ENCODE measurements around the gene UBE2K. TPM values are rescaled to one million over a fixed set of nuclear protein-coding genes. Genes with fewer than 3 reads are reported as not detected.
"Not testable (repeated sequence)": the region's sequence is repeated elsewhere in the genome, so short reads cannot be mapped to it uniquely, and the experiment has no call there.

UBE2K gene
- total and polyA plus RNA-seq, 4 experiments from 2014 or later: 45.0 to 79.5 (median 52.6) TPM

GRCh38 chr4:39656638-39657037 lies 41.3 kb upstream of the UBE2K start:
- H3K36me3 ChIP-seq (ENCODE audit: insufficient read depth, low read length); H3K27me3 ChIP-seq (ENCODE audit: insufficient read depth, low read length); H3K27ac Mint-ChIP-seq; DNase-seq; H3K36me3 Mint-ChIP-seq; H3K4me1 Mint-ChIP-seq; intact Hi-C loops (cut with micrococcal nuclease); H3K9me3 Mint-ChIP-seq; H3K4me1 ChIP-seq (ENCODE audit: insufficient read depth, low read length); H3K9me3 ChIP-seq (ENCODE audit: control insufficient read depth in 1 of 2, low read length in 2 of 2); H3K27ac ChIP-seq (ENCODE audit: low read depth, low read length); H3K27me3 Mint-ChIP-seq; H3K4me3 Mint-ChIP-seq; H3K4me3 ChIP-seq (ENCODE audit: low read length in 2 of 2): not testable (repeated sequence)
- POLR2A ChIA-PET (ENCODE audit: partially characterized antibody): interaction anchor here (0.7 kb wide), 1 partner anchor 190 kb away, joined by 3 read pairs; no protein-coding TSS in a partner anchor
- CTCF ChIA-PET (ENCODE audit: partially characterized antibody): interaction anchor here (0.7 to 1.2 kb wide), 2 partner anchors 17 to 179 kb away, joined by 3 read pairs; no protein-coding TSS in a partner anchor

- POLR2A ChIA-PET (ENCODE audit: partially characterized antibody): no interaction called here
- no peaks in the 10 kb centered on the region for H3K36me3 ChIP-seq (ENCODE audit: insufficient read depth, low read length)
- H3K4me1 ChIP-seq (ENCODE audit: insufficient read depth, low read length): no peaks in the 10 kb centered on the region
- no peak overlapping the region for H3K4me3 ChIP-seq (ENCODE audit: low read length in 2 of 2)
- H3K4me1 Mint-ChIP-seq: no peaks in the 10 kb centered on the region
- H3K27me3 Mint-ChIP-seq: no peaks in the 10 kb centered on the region
- no peak for DNase-seq
- H3K27ac ChIP-seq (ENCODE audit: low read depth, low read length): no peak overlapping the region
- no peak overlapping the region for H3K27ac Mint-ChIP-seq
- no peaks in the 10 kb centered on the region for H3K36me3 Mint-ChIP-seq
- H3K27me3 ChIP-seq (ENCODE audit: insufficient read depth, low read length): no peaks in the 10 kb centered on the region
- no peaks in the 10 kb centered on the region for H3K9me3 ChIP-seq (ENCODE audit: control insufficient read depth in 1 of 2, low read length in 2 of 2)
- intact Hi-C loops (cut with micrococcal nuclease): no loop called here
- CTCF ChIA-PET (ENCODE audit: partially characterized antibody): no interaction called here
- H3K4me3 Mint-ChIP-seq: no peak overlapping the region
- no peaks in the 10 kb centered on the region for H3K9me3 Mint-ChIP-seq
Observed at GRCh38 chr4:39657465-39657864, 40.5 kb upstream of the UBE2K start.

GRCh38 chr4:39658756-39659155 lies 39.2 kb upstream of the UBE2K start:
- no peak overlapping the region for H3K27ac ChIP-seq (ENCODE audit: low read depth, low read length)
- ChIA-PET POLR2A (ENCODE audit: partially characterized antibody) (no interaction called here), CTCF (ENCODE audit: partially characterized antibody) (interaction anchor here (2.3 kb wide), 1 partner anchor 190 kb away, joined by 16 read pairs; no protein-coding TSS in a partner anchor)
- Mint-ChIP-seq H3K27ac (no peak overlapping the region), H3K4me3 (no peak overlapping the region), H3K27me3 (no peaks in the 10 kb centered on the region), H3K36me3 (no peaks in the 10 kb centered on the region), H3K4me1 (no peaks in the 10 kb centered on the region), H3K9me3 (no peaks in the 10 kb centered on the region)
- H3K9me3 ChIP-seq (ENCODE audit: control insufficient read depth in 1 of 2, low read length in 2 of 2): no peaks in the 10 kb centered on the region
- H3K4me1 ChIP-seq (ENCODE audit: insufficient read depth, low read length): no peaks in the 10 kb centered on the region
- no peak overlapping the region for H3K4me3 ChIP-seq (ENCODE audit: low read length in 2 of 2)
- H3K27me3 ChIP-seq (ENCODE audit: insufficient read depth, low read length): no peaks in the 10 kb centered on the region
- no peak for DNase-seq
- H3K36me3 ChIP-seq (ENCODE audit: insufficient read depth, low read length): no peaks in the 10 kb centered on the region
- intact Hi-C loops (cut with micrococcal nuclease): no loop called here

DNA sequence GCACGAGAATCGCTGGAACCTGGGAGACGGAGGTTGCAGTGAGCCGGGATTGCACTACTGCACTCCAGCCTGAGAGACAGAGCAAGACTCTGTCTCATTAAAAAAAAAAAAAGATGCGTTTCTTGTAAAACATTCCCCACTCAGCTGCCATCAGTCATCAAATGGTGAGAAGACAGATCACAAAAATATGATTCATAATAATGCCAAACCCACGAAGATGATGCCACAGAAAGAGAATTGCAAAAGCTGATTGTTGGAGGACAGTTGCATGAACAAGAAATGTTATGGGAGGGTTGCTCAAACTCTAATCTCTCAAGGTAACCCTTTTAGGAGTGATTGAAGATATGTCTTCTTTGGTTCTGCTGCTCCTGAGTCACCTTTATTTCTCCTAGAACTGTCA lies 37.9 kb upstream of the UBE2K start:
- Histone ChIP-seq H3K27ac (ENCODE audit: low read depth, low read length) (no peak overlapping the region), H3K36me3 (ENCODE audit: insufficient read depth, low read length) (no peaks in the 10 kb centered on the region), H3K9me3 (ENCODE audit: control insufficient read depth in 1 of 2, low read length in 2 of 2) (no peaks in the 10 kb centered on the region), H3K4me3 (ENCODE audit: low read length in 2 of 2) (no peak overlapping the region), H3K27me3 (ENCODE audit: insufficient read depth, low read length) (no peaks in the 10 kb centered on the region), H3K4me1 (ENCODE audit: insufficient read depth, low read length) (no peaks in the 10 kb centered on the region)
- CTCF ChIA-PET (ENCODE audit: partially characterized antibody): interaction anchor here (2.3 kb wide), 1 partner anchor 191 kb away, joined by 16 read pairs; no protein-coding TSS in a partner anchor
- no peak for DNase-seq
- H3K4me1 Mint-ChIP-seq: no peaks in the 10 kb centered on the region
- H3K27me3 Mint-ChIP-seq: no peaks in the 10 kb centered on the region
- no peaks in the 10 kb centered on the region for H3K9me3 Mint-ChIP-seq
- H3K36me3 Mint-ChIP-seq: no peaks in the 10 kb centered on the region
- H3K4me3 Mint-ChIP-seq: no peak overlapping the region
- no peak overlapping the region for H3K27ac Mint-ChIP-seq
- intact Hi-C loops (cut with micrococcal nuclease): no loop called here
- POLR2A ChIA-PET (ENCODE audit: partially characterized antibody): interaction anchor here (1.4 kb wide), 1 partner anchor 133 kb away, joined by 3 read pairs; the partner anchor contains the start of gene UGDH

DNA sequence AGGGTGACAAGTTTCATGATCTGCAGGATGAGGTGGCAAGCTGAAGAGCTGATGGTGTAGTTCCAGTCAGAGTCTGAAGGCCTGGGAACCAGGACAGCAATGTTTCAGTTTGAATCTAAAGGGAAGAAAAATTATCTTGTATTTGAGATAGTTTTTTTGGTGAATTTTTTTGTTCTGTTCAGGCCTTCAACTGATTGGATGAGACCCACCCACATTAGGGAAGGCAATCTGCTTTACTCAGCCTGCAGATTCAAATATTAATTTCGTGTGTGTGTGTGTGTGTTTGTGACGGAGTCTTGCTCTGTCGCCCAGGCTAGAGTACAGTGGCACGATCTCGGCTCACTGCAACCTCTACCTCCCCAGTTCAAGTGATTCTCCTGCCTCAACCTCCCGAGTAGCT lies 37.2 kb upstream of the UBE2K start:
- H3K27ac ChIP-seq (ENCODE audit: low read depth, low read length): no peak overlapping the region
- Mint-ChIP-seq H3K27me3 (no peaks in the 10 kb centered on the region), H3K9me3 (no peaks in the 10 kb centered on the region), H3K36me3 (no peaks in the 10 kb centered on the region), H3K4me1 (no peaks in the 10 kb centered on the region), H3K27ac (no peak overlapping the region), H3K4me3 (no peak overlapping the region)
- CTCF ChIA-PET (ENCODE audit: partially characterized antibody): interaction anchor here (2.3 kb wide), 1 partner anchor 192 kb away, joined by 16 read pairs; no protein-coding TSS in a partner anchor
- intact Hi-C loops (cut with micrococcal nuclease): no loop called here
- DNase-seq: no peak
- H3K27me3 ChIP-seq (ENCODE audit: insufficient read depth, low read length): no peaks in the 10 kb centered on the region
- H3K9me3 ChIP-seq (ENCODE audit: control insufficient read depth in 1 of 2, low read length in 2 of 2): no peaks in the 10 kb centered on the region
- no peaks in the 10 kb centered on the region for H3K4me1 ChIP-seq (ENCODE audit: insufficient read depth, low read length)
- POLR2A ChIA-PET (ENCODE audit: partially characterized antibody): no interaction called here
- no peaks in the 10 kb centered on the region for H3K36me3 ChIP-seq (ENCODE audit: insufficient read depth, low read length)
- H3K4me3 ChIP-seq (ENCODE audit: low read length in 2 of 2): no peak overlapping the region

DNA sequence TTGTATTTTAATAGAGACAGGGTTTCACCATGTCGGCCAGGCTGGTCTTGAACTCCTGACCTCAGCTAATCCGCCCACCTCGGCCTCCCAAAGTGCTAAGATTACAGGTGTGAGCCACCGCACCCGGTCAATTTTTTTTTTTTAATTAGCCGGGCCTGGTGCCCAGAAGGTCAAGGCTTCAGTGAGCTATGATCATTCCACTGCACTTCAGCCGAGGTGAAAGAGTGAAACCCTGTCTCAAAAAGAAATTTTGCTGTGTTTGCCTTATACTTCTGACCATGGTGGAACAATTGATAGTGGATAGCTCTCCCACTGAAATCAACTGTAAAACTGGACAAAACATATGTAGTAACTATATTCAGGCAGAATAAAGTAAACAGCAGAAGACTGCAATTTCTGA lies 35.3 kb upstream of the UBE2K start:
- Histone ChIP-seq H3K4me3 (ENCODE audit: low read length in 2 of 2) (no peak overlapping the region), H3K36me3 (ENCODE audit: insufficient read depth, low read length) (no peaks in the 10 kb centered on the region), H3K27ac (ENCODE audit: low read depth, low read length) (no peak overlapping the region), H3K27me3 (ENCODE audit: insufficient read depth, low read length) (no peaks in the 10 kb centered on the region), H3K9me3 (ENCODE audit: control insufficient read depth in 1 of 2, low read length in 2 of 2) (no peaks in the 10 kb centered on the region), H3K4me1 (ENCODE audit: insufficient read depth, low read length) (no peaks in the 10 kb centered on the region)
- ChIA-PET CTCF (ENCODE audit: partially characterized antibody) (interaction anchor here (0.7 kb wide), 2 partner anchors 9 to 37 kb away, joined by 3 read pairs; no protein-coding TSS in a partner anchor), POLR2A (ENCODE audit: partially characterized antibody) (interaction anchor here (0.6 kb wide), 2 partner anchors 172 to 323 kb away, joined by 3 read pairs; no protein-coding TSS in a partner anchor)
- Mint-ChIP-seq H3K27me3 (no peaks in the 10 kb centered on the region), H3K36me3 (no peaks in the 10 kb centered on the region), H3K9me3 (no peaks in the 10 kb centered on the region), H3K27ac (no peak overlapping the region), H3K4me1 (no peaks in the 10 kb centered on the region), H3K4me3 (no peak overlapping the region)
- no peak for DNase-seq
- intact Hi-C loops (cut with micrococcal nuclease): no loop called here

DNA sequence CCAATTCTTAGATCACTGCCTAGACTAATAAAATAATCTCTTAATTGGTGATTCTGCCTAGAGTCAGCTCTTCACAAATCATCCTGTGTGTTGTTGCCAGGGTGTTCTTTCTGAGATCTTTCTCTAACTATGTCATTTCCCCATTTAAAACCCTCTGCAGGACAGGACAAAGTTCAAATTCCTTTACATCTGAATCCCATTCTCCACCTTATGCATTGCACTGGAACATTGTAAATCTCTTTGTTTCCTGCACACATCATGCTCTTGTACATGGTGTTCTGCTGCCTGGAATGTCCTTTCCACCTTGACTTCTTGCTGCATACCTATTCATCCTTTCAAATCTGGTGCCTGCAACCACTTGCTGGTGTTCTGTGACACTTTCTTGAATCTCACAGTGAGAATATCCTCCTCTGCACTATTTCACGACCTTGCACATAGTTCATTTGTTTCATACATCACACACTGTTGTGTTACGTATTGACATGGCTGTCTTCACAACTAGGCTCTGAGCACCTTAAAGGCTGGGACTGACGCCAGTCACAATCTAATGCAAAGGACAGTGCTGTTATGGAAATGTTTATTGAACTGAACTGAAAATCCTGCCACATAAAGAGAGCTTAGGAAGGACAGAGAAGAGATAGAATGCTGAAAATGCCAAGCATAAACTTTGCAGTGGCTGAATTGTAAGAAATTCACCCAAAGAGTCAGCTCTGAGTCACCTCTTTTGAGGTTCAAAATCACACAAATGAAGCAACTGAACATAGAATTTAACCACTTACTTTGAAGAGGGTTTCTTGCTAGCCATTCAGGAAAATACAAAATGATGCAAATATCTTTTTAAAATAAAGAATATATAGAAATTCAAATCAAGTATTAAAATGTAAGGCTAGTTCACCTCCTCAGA lies 32.9 kb upstream of the UBE2K start:
- ChIA-PET POLR2A (ENCODE audit: partially characterized antibody) (no interaction called here), CTCF (ENCODE audit: partially characterized antibody) (no interaction called here)
- Mint-ChIP-seq H3K9me3 (no peaks in the 10 kb centered on the region), H3K27ac (no peak overlapping the region), H3K4me1 (no peaks in the 10 kb centered on the region), H3K4me3 (no peak overlapping the region), H3K36me3 (no peaks in the 10 kb centered on the region), H3K27me3 (no peaks in the 10 kb centered on the region)
- no peaks in the 10 kb centered on the region for H3K4me1 ChIP-seq (ENCODE audit: insufficient read depth, low read length)
- H3K4me3 ChIP-seq (ENCODE audit: low read length in 2 of 2): no peak overlapping the region
- no peak overlapping the region for H3K27ac ChIP-seq (ENCODE audit: low read depth, low read length)
- no peaks in the 10 kb centered on the region for H3K27me3 ChIP-seq (ENCODE audit: insufficient read depth, low read length)
- H3K9me3 ChIP-seq (ENCODE audit: control insufficient read depth in 1 of 2, low read length in 2 of 2): no peaks in the 10 kb centered on the region
- no peak for DNase-seq
- H3K36me3 ChIP-seq (ENCODE audit: insufficient read depth, low read length): no peaks in the 10 kb centered on the region
- intact Hi-C loops (cut with micrococcal nuclease): no loop called here
